Heart right ventricle (tissue), 16 donors: ENCODE data around the gene CALCR. TPM values are rescaled to one million over a fixed set of nuclear protein-coding genes. Genes with fewer than 3 reads are reported as not detected.

Experiments used
- ATAC-seq, 8 donors: fragments of 200-7000 bp; cut with Tn5 transposase; one replicate each; pipeline ENCODE4 v1.9.1; 2020; ENCODE audit warnings: mild to moderate bottlenecking in 8 of 8, moderate library complexity in 8 of 8, moderate number of reproducible peaks in 1 of 8
- DNase-seq, 2 donors: peaks; one replicate each; pipeline ENCODE4 v3.0.0-alpha.2; 2020
- H3K27ac ChIP-seq, 10 donors: fragments of 200-600 bp; sonication (generic) in 2 of 10; one replicate each; pipeline versions ENCODE4 v1.5.0 to v1.8.0; 2020 to 2022; ENCODE audit warnings: mild to moderate bottlenecking in 3 of 10
- H3K27me3 ChIP-seq, 7 donors: fragments of 200-600 bp; one replicate each; pipeline ENCODE4 v1.8.0; 2021 to 2022; ENCODE audit warnings: mild to moderate bottlenecking in 2 of 7
- H3K36me3 ChIP-seq, 9 donors: fragments of 200-600 bp; sonication (generic) in 1 of 9; one replicate each; pipeline versions ENCODE4 v1.5.0 to v1.8.0; 2020 to 2022; ENCODE audit warnings: mild to moderate bottlenecking in 2 of 9
- H3K4me1 ChIP-seq, 9 donors: fragments of 200-600 bp; sonication (generic) in 1 of 9; one replicate each; pipeline versions ENCODE4 v1.5.0 to v1.8.0; 2020 to 2022; ENCODE audit warnings: mild to moderate bottlenecking in 4 of 9
- H3K4me3 ChIP-seq, 10 donors: fragments of 200-600 bp; sonication (generic) in 2 of 10; one replicate each; pipeline versions ENCODE4 v1.5.0 to v1.8.0; 2020 to 2022; ENCODE audit warnings: mild to moderate bottlenecking in 7 of 10, moderate library complexity in 2 of 10
- H3K9me3 ChIP-seq, 11 donors: fragments of 200-600 bp in 10 of 11; sonication (generic) in 2 of 11; one replicate each; pipeline versions ENCODE4 v1.5.0 to v1.8.0; 2013 to 2022; ENCODE audit warnings: mild to moderate bottlenecking in 2 of 11, control low read depth in 1 of 11, moderate library complexity in 1 of 11
- WGBS, 2 donors: extraction: QIAGEN DNeasy Blood & Tissue Kit; methylation state at CpG; one replicate each; pipeline ENCODE4 v1.1.7; 2013; ENCODE audit warnings: inconsistent platforms in 1 of 2; 5-methylcytosine and 5-hydroxymethylcytosine counted together
- intact Hi-C, 10 donors: fragments of 100-400 bp; cut with DNase I; formaldehyde crosslinking; loops; one replicate each; pipeline versions ENCODE4 v1.11.1 to v1.14.2; 2022
- polyA plus RNA-seq, 2 donors: library from polyadenylated mRNA; stranded (reverse); fragments of 200-250 nt; gene quantifications; one replicate each; pipeline ENCODE4 v1.2.3, GENCODE V29; 2013
- total RNA-seq, 10 donors: library from RNA; stranded (reverse); fragmentation: NEBNext Ultra II Directional in 3 of 10; extraction: Animal tissue kit (Norgen Biotek cat#: 25700) in 3 of 10; gene quantifications; one replicate each; pipeline versions ENCODE4 v1.2.1 to v1.2.4, GENCODE V29; 2021 to 2023
- TF ChIP-seq, protein P1 (sequence below), 9 donors: fragments of 200-600 bp; sonication (generic) in 2 of 9; IDR thresholded peaks; one replicate each; pipeline versions ENCODE4 v1.5.0 to v1.8.0; 2021 to 2022; ENCODE audit warnings: antibody characterized with exemption in 9 of 9, mild to moderate bottlenecking in 5 of 9, moderate library complexity in 1 of 9
- donor health status: Arrhythmogenic right ventricular cardiomyopathy.
- donor health status: ischemic (EF 13 %, LVEDD 7.1; RV severe dilation, severe dysfunction).
- donor health status: healthy with polysubstance abuse.
- donor health status: DM: no; HTN: yes; CAD: no.
- donor health status: DM: no; HTN: no; CAD: no.
- donor health status: ischemic (EF 25% LVEDD 6.9; RV normal size, moderate dysfunction).
- donor health status: ischemic (EF 25% LVEDD 5.7; RV mildly dilated, moderate dysfunction).
- donor health status: healthy.
- donor health status: DM: yes; HTN: yes; CAD: no.
- donor health status: Ischemic cardiomyopathy.
- donor health status: ischemic (EF 35%, LVEDD 5.7; RV mildly dilated, moderate dysfunction).
- donor health status: nonischemic (EF 11% LVEDD 7.7; RV severe dilation, severe dysfunction).
- donor health status: DM: yes; HTN: yes; CAD: no.
- donor health status: PGD.
- donor health status: ischemic (EF 29% LVEDD 5.4; RV normal size, mild dysfunction).
- donor health status: nonischemic (EF 23%, LVEDD 6.1; RV moderate dilation, normal function).

CALCR gene
- total and polyA plus RNA-seq, 12 donors: 0.10 to 0.12 TPM; not detected in 10

DNA sequence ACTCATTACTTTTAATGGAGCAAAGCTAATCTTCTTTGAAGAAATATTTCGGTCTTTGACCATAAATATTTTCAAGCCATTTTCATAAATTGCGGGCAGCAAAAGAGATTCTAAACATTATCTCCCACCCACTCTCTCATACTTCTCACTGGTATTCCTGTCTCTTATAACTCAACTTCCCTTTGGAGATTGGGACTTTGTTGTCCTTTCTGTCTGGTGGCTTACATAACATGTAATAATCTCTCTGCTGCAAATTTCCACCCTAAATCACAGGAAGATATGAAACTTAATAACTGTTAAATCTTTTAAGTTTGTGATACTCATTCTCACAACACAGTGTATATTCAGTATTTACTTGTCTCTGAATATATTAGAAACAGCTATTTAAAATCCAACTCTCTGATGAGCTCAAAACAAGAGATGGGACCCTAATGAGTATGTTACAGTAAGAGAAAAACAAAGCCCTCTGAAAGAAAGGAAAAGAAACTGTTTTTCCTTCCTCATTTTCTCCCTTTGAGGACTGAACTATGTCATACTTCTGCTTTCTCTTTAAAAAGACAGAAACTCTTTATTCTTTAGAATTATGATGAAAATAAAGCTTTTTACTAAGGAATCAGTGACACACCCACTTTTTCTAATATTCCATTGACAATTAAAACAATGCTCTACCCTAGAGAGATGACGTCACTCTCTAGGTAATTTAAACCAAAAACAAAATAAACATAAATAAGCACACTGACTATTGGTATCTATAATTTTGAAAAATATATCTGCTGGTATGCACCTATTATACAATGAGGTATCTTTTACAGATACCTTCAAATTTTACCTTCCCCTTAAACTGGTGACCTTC is 14.7 kb downstream of the CALCR start:
- TF ChIP-seq, protein P1, sequence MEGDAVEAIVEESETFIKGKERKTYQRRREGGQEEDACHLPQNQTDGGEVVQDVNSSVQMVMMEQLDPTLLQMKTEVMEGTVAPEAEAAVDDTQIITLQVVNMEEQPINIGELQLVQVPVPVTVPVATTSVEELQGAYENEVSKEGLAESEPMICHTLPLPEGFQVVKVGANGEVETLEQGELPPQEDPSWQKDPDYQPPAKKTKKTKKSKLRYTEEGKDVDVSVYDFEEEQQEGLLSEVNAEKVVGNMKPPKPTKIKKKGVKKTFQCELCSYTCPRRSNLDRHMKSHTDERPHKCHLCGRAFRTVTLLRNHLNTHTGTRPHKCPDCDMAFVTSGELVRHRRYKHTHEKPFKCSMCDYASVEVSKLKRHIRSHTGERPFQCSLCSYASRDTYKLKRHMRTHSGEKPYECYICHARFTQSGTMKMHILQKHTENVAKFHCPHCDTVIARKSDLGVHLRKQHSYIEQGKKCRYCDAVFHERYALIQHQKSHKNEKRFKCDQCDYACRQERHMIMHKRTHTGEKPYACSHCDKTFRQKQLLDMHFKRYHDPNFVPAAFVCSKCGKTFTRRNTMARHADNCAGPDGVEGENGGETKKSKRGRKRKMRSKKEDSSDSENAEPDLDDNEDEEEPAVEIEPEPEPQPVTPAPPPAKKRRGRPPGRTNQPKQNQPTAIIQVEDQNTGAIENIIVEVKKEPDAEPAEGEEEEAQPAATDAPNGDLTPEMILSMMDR (IDR thresholded peaks at IDR 0.05): no peak
- ATAC-seq (peak in 1 of 8 donors; percentile 38), DNase-seq (no peak)
- WGBS, 2 donors: 74 to 81% methylated on average over 3 of the region's 3 CpGs
- no peak overlapping the region for H3K4me3 ChIP-seq
- intact Hi-C loops: loop anchor here in 1 of 10 donors (10.0 kb wide), 1 partner anchor 315 kb away; no protein-coding TSS in a partner anchor
- no peaks in the 10 kb centered on the region for H3K9me3 ChIP-seq
- H3K27me3 ChIP-seq: peaks cover 0 to 10% (median 0%) of the 10 kb centered on the region in 7 donors
- no peaks in the 10 kb centered on the region for H3K36me3 ChIP-seq
- peaks cover 0 to 10% (median 0%) of the 10 kb centered on the region in 9 donors for H3K4me1 ChIP-seq
- H3K27ac ChIP-seq: peak overlapping the region in 4 of 10 donors; percentile 7 to 72 (median 22)

DNA sequence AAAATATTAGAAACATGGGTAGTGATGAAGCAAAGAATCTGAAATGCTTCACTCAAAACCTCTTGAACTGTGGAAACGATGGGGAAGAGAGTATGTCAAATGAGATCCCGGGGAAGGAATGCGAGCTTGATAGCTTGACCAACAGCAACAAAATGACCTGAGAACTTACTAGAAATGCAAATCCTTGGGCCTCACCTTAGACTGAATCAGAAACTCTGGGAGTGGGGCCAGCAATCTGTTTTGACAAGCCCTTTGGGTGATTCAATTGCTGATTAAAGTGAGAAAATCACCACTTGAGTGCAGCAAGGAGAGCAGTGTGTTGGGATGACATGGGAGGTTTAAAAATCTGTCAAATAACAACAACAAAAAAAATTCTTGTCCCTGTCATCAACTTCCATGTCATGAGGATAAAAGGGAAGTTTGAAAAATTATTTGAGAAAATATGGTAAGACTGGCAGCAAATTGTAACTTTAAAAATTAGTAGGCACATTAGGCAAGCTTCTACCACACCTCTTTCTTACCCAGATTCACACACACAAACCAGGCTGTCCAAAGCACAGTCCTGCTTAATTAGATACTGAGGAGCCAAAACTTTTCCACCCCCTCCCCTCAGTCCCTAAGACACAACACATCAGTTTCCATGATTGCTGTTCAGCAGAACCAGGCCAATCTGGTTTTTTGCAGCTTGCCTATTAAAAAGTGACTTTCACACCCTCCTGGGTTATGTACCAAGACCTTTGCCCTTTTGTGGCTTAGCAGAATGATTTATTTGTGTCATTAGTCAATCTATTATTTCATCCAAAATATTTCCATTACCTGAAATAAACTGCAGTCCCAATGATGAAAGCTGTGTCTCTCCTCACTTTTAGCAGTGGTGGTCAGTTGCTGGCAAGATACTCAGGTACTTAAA is 15.6 kb downstream of the CALCR start:
- Histone ChIP-seq H3K4me3 (no peak overlapping the region), H3K36me3 (no peaks in the 10 kb centered on the region), H3K9me3 (no peaks in the 10 kb centered on the region), H3K27me3 (peaks cover 0 to 12% (median 0%) of the 10 kb centered on the region in 7 donors), H3K27ac (peak overlapping the region in 4 of 10 donors; percentile 7 to 72 (median 22)), H3K4me1 (peaks cover 0 to 10% (median 0%) of the 10 kb centered on the region in 9 donors)
- 21 to 23% methylated on average over 3 of the region's 3 CpGs for WGBS, 2 donors
- ATAC-seq (no peak), DNase-seq (no peak)
- TF ChIP-seq, protein P1 (IDR thresholded peaks at IDR 0.05): no peak
- intact Hi-C loops: loop anchor here in 1 of 10 donors (10.0 kb wide), 1 partner anchor 314 kb away; no protein-coding TSS in a partner anchor

DNA sequence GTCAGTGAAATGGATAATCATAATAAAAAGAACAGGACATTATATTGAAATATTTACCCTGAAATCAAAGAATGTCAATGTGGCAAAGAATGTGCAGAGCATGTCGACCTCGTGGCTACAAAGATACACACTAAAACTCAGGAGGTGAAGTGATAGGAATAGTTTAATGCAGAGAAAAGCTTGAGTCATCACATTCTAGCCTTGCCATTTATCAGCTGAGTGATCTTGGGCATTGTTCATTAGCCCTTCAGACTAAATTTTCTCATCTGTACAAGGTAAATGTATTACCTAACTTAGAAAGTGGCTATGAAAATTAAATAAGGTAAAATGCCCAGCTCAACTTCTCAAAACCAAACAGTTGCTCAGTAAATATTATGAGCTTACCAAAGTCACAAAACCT is 22.6 kb downstream of the CALCR start:
- peaks cover 0 to 6% (median 0%) of the 10 kb centered on the region in 7 donors for H3K27me3 ChIP-seq
- no peak overlapping the region for H3K4me3 ChIP-seq
- H3K27ac ChIP-seq: no peak overlapping the region
- H3K9me3 ChIP-seq: no peaks in the 10 kb centered on the region
- TF ChIP-seq, protein P1 (IDR thresholded peaks at IDR 0.05): no peak
- no peak for ATAC-seq
- WGBS, 2 donors: 73 to 79% methylated on average over 2 of the region's 2 CpGs
- DNase-seq: no peak
- no peaks in the 10 kb centered on the region for H3K36me3 ChIP-seq
- intact Hi-C loops: loop anchor here in 2 of 10 donors (5.0 to 10.0 kb wide), 2 partner anchors 305 to 307 kb away; no protein-coding TSS in a partner anchor
- H3K4me1 ChIP-seq: no peaks in the 10 kb centered on the region
